HCT116 (cell line): ENCODE measurements around the gene TMEM51. TPM values are rescaled to one million over a fixed set of nuclear protein-coding genes. Genes with fewer than 3 reads are reported as not detected.

Source experiments
- ATAC-seq: fragments of 200-7000 bp; cut with Tn5 transposase; 2 replicates; pipeline ENCODE4 v1.9.1; 2020; ENCODE audit warnings: mild to moderate bottlenecking, moderate library complexity
- BruUV-seq: library from RNA; stranded (reverse); fragments of 400-500 nt; replicated peaks from 2 replicates; lab custom pipeline; 2021; lab: Mats Ljungman, UMichigan
- CTCF ChIA-PET: fragments of 300-600 bp; sonication (Branson Sonifier 250); formaldehyde crosslinking; loops from one replicate; lab custom pipeline; 2021; ENCODE audit warnings: antibody characterized with exemption; lab: Charles Lee
- POLR2A ChIA-PET: fragments of 300-600, 350-600 bp; sonication (Branson Sonifier 250); formaldehyde crosslinking; loops from one replicate; lab custom pipeline; 2021; ENCODE audit warnings: antibody characterized with exemption; lab: Charles Lee
- RAD21 ChIA-PET, 2 experiments: fragments of 300-600 bp; sonication (Branson Sonifier 250); formaldehyde crosslinking; loops; one replicate each; lab custom pipeline; 2023; ENCODE audit warnings: low total read pairs in 2 of 2; ENCODE audit not compliant: uncharacterized antibody in 2 of 2, unreplicated experiment in 2 of 2, low non-redundant PET in 1 of 2; lab: Charles Lee
- DNase-seq: peaks from one replicate; pipeline ENCODE4 v3.0.0-alpha.2; 2010; ENCODE audit warnings: low read depth, low spot score
- H2AFZ ChIP-seq: fragments of 200-600 bp; shearing (Covaris generic), sonication (generic); 2 replicates; pipeline ENCODE4 v1.6.1; 2017; ENCODE audit warnings: low read depth, mixed run types, mixed read lengths, antibody characterized with exemption, low read length; ENCODE audit not compliant: poor library complexity, severe bottlenecking
- H3K27ac ChIP-seq: 2 replicates; pipeline ENCODE4 v1.5.1; 2012; ENCODE audit warnings: low read depth, low read length
- H3K27me3 ChIP-seq: fragments of 200-600 bp; sonication (generic); 2 replicates; pipeline ENCODE4 v1.6.1; 2016; ENCODE audit warnings: mixed run types, low read length, mixed read lengths; ENCODE audit not compliant: insufficient read depth
- H3K36me3 ChIP-seq, 2 experiments: fragments of 200-500 bp in 1 of 2; fragments of 200-600 bp in 1 of 2; sonication (Bioruptor generic) in 1 of 2; sonication (generic) in 1 of 2; 2 replicates each; pipeline versions ENCODE4 v1.5.1 to v1.6.1; 2014 to 2016; ENCODE audit warnings: low read length in 2 of 2, inconsistent platforms in 1 of 2, mixed read lengths in 1 of 2, mixed run types in 1 of 2; ENCODE audit not compliant: insufficient read depth in 2 of 2, control insufficient read depth in 1 of 2
- H3K4me1 ChIP-seq, 2 experiments: fragments of 200-600 bp in 1 of 2; sonication (generic) in 1 of 2; 2 replicates each; pipeline versions ENCODE4 v1.5.1 to v1.6.1; 2012 to 2017; ENCODE audit warnings: low read length in 2 of 2, inconsistent platforms in 1 of 2, mild to moderate bottlenecking in 1 of 2, mixed read lengths in 1 of 2, mixed run types in 1 of 2, moderate library complexity in 1 of 2; ENCODE audit not compliant: insufficient read depth in 2 of 2, control insufficient read depth in 1 of 2
- H3K4me2 ChIP-seq: fragments of 200-600 bp; sonication (generic); 2 replicates; pipeline ENCODE4 v1.6.1; 2017; ENCODE audit warnings: mixed run types, low read length, mixed read lengths
- H3K4me3 ChIP-seq, 2 experiments: fragments of 200-600 bp in 1 of 2; sonication (generic) in 1 of 2; replicated peaks in 1 of 2; 2 replicates each; pipeline ENCODE4 v1.5.1; 2011 to 2016; ENCODE audit warnings: low read length in 2 of 2, control low read depth in 1 of 2, low read depth in 1 of 2, mild to moderate bottlenecking in 1 of 2, mixed read lengths in 1 of 2, mixed run types in 1 of 2
- H3K79me2 ChIP-seq: fragments of 200-600 bp; sonication (generic); 2 replicates; pipeline ENCODE4 v1.6.1; 2017; ENCODE audit warnings: mild to moderate bottlenecking, mixed run types, low read length, moderate library complexity, mixed read lengths; ENCODE audit not compliant: insufficient read depth
- H3K9ac ChIP-seq: fragments of 200-600 bp; sonication (generic); 2 replicates; pipeline ENCODE4 v1.6.1; 2016; ENCODE audit warnings: low read length, mixed read lengths
- H3K9me2 ChIP-seq: fragments of 200-600 bp; sonication (generic), shearing (Covaris generic); 2 replicates; pipeline ENCODE4 v1.6.1; 2017; ENCODE audit warnings: mixed run types, mild to moderate bottlenecking, moderate library complexity; ENCODE audit not compliant: insufficient read depth
- H3K9me3 ChIP-seq, 2 experiments: fragments of 200-500 bp in 1 of 2; fragments of 200-600 bp in 1 of 2; sonication (Bioruptor generic) in 1 of 2; sonication (generic) in 1 of 2; 2 replicates each; pipeline ENCODE4 v1.6.1; 2014 to 2017; ENCODE audit warnings: low read length in 2 of 2, mixed read lengths in 2 of 2, inconsistent platforms in 1 of 2, low read depth in 1 of 2, mild to moderate bottlenecking in 1 of 2, mixed run types in 1 of 2, moderate library complexity in 1 of 2; ENCODE audit not compliant: control insufficient read depth in 1 of 2, insufficient read depth in 1 of 2
- H4K20me1 ChIP-seq: fragments of 200-600 bp; sonication (generic), shearing (Covaris generic); 2 replicates; pipeline ENCODE4 v1.6.1; 2017; ENCODE audit warnings: mixed run types, mild to moderate bottlenecking, moderate library complexity; ENCODE audit not compliant: insufficient read depth
- CBX3 ChIP-seq: IDR thresholded peaks from 2 replicates; pipeline ENCODE4 v1.6.1; 2012; ENCODE audit warnings: low read depth
- CEBPB ChIP-seq: IDR thresholded peaks from 2 replicates; pipeline ENCODE4 v1.6.1; 2012; ENCODE audit warnings: low read depth
- CTCF ChIP-seq, 3 experiments: fragments of 200-600 bp in 1 of 3; sonication (generic) in 1 of 3; IDR thresholded peaks in 2 of 3; conservative IDR thresholded peaks in 1 of 3; 2 replicates each; pipeline ENCODE4 v1.5.1; 2012 to 2017; ENCODE audit warnings: low read depth in 2 of 3, low read length in 2 of 3, antibody characterized with exemption in 1 of 3, borderline replicate concordance in 1 of 3, control low read depth in 1 of 3, mild to moderate bottlenecking in 1 of 3, mixed read lengths in 1 of 3, mixed run types in 1 of 3, moderate library complexity in 1 of 3; ENCODE audit not compliant: insufficient read depth in 1 of 3
- EGR1 ChIP-seq: IDR thresholded peaks from 2 replicates; pipeline ENCODE4 v1.6.1; 2012; ENCODE audit warnings: low read depth
- EZH2 ChIP-seq: fragments of 200-600 bp; sonication (generic); IDR thresholded peaks from 2 replicates; pipeline ENCODE4 v1.6.1; 2017; ENCODE audit warnings: antibody characterized with exemption, mixed run types
- EZH2phosphoT487 ChIP-seq: fragments of 200-600 bp; IDR thresholded peaks from 2 replicates; pipeline ENCODE4 v1.6.1; 2018; ENCODE audit warnings: antibody characterized with exemption, borderline replicate concordance
- FOSL1 ChIP-seq: IDR thresholded peaks from 2 replicates; pipeline ENCODE4 v1.6.1; 2012; ENCODE audit warnings: low read depth
- JUND ChIP-seq: IDR thresholded peaks from 2 replicates; pipeline ENCODE4 v1.6.1; 2012
- MAX ChIP-seq: IDR thresholded peaks from 2 replicates; pipeline ENCODE4 v1.6.1; 2012
- RAD21 ChIP-seq: IDR thresholded peaks from 2 replicates; pipeline ENCODE4 v1.6.1; 2012; ENCODE audit warnings: low read depth, mild to moderate bottlenecking
- SIN3A ChIP-seq: IDR thresholded peaks from 2 replicates; pipeline ENCODE4 v1.6.1; 2012; ENCODE audit warnings: low read depth
- SP1 ChIP-seq: IDR thresholded peaks from 2 replicates; pipeline ENCODE4 v1.6.1; 2012; ENCODE audit warnings: low read depth
- SRF ChIP-seq: IDR thresholded peaks from 2 replicates; pipeline ENCODE4 v1.6.1; 2012; ENCODE audit warnings: low read depth
- TCF7L2 ChIP-seq: IDR thresholded peaks from 2 replicates; pipeline ENCODE4 v1.7.0; 2011; ENCODE audit warnings: borderline replicate concordance, inconsistent platforms; ENCODE audit not compliant: insufficient read depth, insufficient read length; ENCODE audit errors: extremely low read depth
- ZBTB33 ChIP-seq: IDR thresholded peaks from 2 replicates; pipeline ENCODE4 v1.6.1; 2011; ENCODE audit warnings: mild to moderate bottlenecking, low read length, moderate library complexity; ENCODE audit not compliant: insufficient replicate concordance; ENCODE audit errors: extremely low read depth
- ZNF274 ChIP-seq: fragments of 200-500 bp; sonication (Bioruptor generic); IDR thresholded peaks from 2 replicates; pipeline ENCODE4 v1.6.1; 2014; ENCODE audit warnings: mild to moderate bottlenecking, low read depth, low read length, inconsistent platforms
- intact Hi-C: fragments of 100-400 bp; cut with micrococcal nuclease; formaldehyde crosslinking; loops from 2 replicates; pipeline ENCODE4 v1.10.0; 2022
- total RNA-seq: library from RNA; stranded (reverse); gene quantifications from one replicate; pipeline ENCODE4 v1.2.1, GENCODE V29; 2021; ENCODE audit not compliant: unreplicated experiment

Gene TMEM51
- total RNA-seq, 1 experiment from 2014 or later: 16.6 TPM

- Histone ChIP-seq H3K4me1 (peaks cover 90 to 96% of the 10 kb centered on the region in 2 experiments), H3K9me2 (no peaks in the 10 kb centered on the region), H3K27me3 (no peaks in the 10 kb centered on the region), H2AFZ (no peak overlapping the region), H3K79me2 (peaks cover 84% of the 10 kb centered on the region), H3K4me2 (peak overlapping the region; percentile 83), H3K36me3 (no peaks in the 10 kb centered on the region), H3K27ac (peak overlapping the region; percentile 7; the same call in 1 of the 2 replicates), H4K20me1 (peaks cover 4% of the 10 kb centered on the region; the same call in 1 of the 2 replicates), H3K9ac (peak overlapping the region; percentile 63), H3K4me3 (no peak overlapping the region), H3K9me3 (no peaks in the 10 kb centered on the region)
- TF ChIP-seq CTCF (IDR thresholded peaks at IDR 0.05 in 2 of 3, conservative IDR thresholded peaks at IDR 0.05 in 1 of 3; ENCODE audit: borderline replicate concordance in 1 of 3, insufficient read depth in 1 of 3, low read depth in 2 of 3, low read length in 2 of 3) (no peak), CBX3 (no peak), SIN3A (no peak), TCF7L2 (no peak), EGR1 (no peak), CEBPB (no peak), RAD21 (no peak), SP1 (no peak), JUND (no peak), ZNF274 (no peak), EZH2 (no peak), FOSL1 (no peak), SRF (no peak), EZH2phosphoT487 (no peak), MAX (no peak), ZBTB33 (no peak)
- DNase-seq (no peak), ATAC-seq (no peak)
- intact Hi-C loops: no loop called here
- ChIA-PET CTCF (no interaction called here), POLR2A (no interaction called here), RAD21 (interaction anchor here in 1 of 2 experiments (0.5 to 0.6 kb wide), 2 partner anchors 97 to 1523 kb away, joined by 3 read pairs; no protein-coding TSS in a partner anchor)
- no TSS peak for BruUV-seq
Measured at GRCh38 chr1:15176898-15177665, 23.5 kb downstream of the TMEM51 start.
